ENCODE measurements around the gene IQGAP2. TPM values are rescaled to one million over a fixed set of nuclear protein-coding genes. Genes with fewer than 3 reads are reported as not detected.
A peak's percentile ranks its signal among the peaks of the same experiment; 100 is the strongest.

IQGAP2 gene
- total and polyA plus RNA-seq, 3 experiments from 2014 or later = 51.4 to 70.5 (median 62.5) TPM

DNA sequence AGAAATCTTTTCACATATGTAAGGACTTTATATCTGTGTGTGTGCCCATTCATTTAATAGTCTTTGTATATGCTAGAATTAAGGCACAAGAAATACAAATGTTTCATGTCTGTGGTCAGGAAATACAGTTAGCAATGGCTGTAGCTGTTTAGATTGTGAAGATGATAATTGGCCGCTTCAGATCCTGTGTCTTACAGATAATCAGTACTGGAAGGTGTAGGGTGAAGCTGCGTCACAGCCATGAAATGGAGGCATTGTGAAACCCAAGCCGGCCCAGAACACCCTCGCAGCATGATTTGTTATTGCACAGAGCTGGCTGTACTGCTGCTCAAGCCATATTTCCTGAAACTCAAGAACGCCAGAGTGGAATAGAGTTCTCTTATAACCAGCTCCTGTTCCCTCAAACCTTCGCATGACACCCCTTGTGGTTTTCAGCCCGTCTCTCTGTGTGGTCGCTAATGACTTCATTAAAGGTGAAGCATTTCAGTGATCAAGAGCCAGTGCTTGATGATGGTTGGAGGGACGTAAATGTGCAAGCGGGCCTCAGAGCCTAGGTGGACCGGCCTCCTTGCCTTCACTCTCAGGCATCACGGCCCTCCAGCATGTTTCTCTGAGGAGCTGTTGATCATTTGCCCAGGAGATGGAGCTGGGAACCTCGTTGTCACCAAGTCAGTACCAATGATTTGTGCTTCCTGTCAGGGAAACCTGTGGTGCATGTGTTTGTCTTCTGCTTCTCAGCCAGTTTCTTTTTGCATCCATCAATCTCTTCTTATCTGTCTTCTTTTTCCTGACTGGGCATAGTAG, 140.0 kb downstream of the IQGAP2 start:
- no peaks in the 10 kb centered on the region for H3K27me3 Mint-ChIP-seq
- peak overlapping the region; percentile 90 to 99 (median 98) for H3K27ac Mint-ChIP-seq
- Histone ChIP-seq H3K9me3 (ENCODE audit: low read length) (no peaks in the 10 kb centered on the region), H3K4me1 (ENCODE audit: insufficient read depth, low read length) (peaks cover 76% of the 10 kb centered on the region), H3K4me3 (ENCODE audit: low read length) (peak overlapping the region; percentile 37), H3K27ac (ENCODE audit: low read depth, low read length) (peak overlapping the region; percentile 87), H3K27me3 (ENCODE audit: insufficient read depth, low read length, poor library complexity, severe bottlenecking) (no peaks in the 10 kb centered on the region), H3K36me3 (ENCODE audit: insufficient read depth, low read length) (no peaks in the 10 kb centered on the region)
- H3K36me3 Mint-ChIP-seq = no peaks in the 10 kb centered on the region
- H3K4me1 Mint-ChIP-seq = peaks cover 87 to 98% (median 96%) of the 10 kb centered on the region in 3 donors
- ChIA-PET CTCF (interaction anchor here (0.6 to 3.7 kb wide), 18 partner anchors 14 to 218 kb away, joined by 3 to 70 read pairs (median 4); partner anchors contain the start of gene IQGAP2), POLR2A (interaction anchor here (1.0 to 3.1 kb wide), 6 partner anchors 70 to 217 kb away, joined by 3 to 58 read pairs (median 5); partner anchors contain the start of gene IQGAP2)
- no peaks in the 10 kb centered on the region for H3K9me3 Mint-ChIP-seq
- peak; percentile 50 to 82 (median 68) for DNase-seq
- H3K4me3 Mint-ChIP-seq = peak overlapping the region; percentile 63 to 90 (median 80)

DNA sequence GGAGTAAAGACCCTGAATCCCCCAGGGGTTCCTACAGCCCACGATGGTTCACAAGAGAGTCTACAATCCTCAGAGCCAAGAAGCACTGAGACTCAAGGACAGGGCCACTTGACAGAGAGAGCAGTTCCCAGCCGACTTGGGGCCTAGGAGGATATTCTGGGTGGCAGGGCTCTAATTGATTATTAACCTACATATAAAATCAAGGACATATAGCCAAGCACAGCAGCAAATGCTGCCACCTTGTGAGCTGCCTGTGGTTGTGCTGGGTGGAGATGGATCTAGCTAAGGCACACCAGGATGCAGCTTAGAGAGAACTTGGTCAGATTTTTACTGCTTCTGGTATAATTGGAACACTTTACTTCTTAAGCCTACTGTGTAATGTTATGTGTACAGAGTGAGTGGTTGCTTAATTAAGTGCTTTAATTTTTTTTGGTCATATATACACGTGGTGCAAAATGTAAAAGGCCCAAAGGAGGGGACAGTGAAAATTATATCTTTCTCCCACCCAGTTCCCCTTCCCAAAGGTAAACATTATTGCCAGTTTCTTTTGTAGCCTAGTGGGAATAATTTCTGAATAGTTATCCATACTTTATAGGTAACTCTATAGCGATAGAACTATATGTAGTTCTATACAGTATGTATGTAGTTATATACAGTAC, 141.3 kb downstream of the IQGAP2 start:
- Histone ChIP-seq H3K4me1 (ENCODE audit: insufficient read depth, low read length) (peaks cover 81% of the 10 kb centered on the region), H3K9me3 (ENCODE audit: low read length) (no peaks in the 10 kb centered on the region), H3K27me3 (ENCODE audit: insufficient read depth, low read length, poor library complexity, severe bottlenecking) (no peaks in the 10 kb centered on the region), H3K4me3 (ENCODE audit: low read length) (peak overlapping the region; percentile 37), H3K36me3 (ENCODE audit: insufficient read depth, low read length) (no peaks in the 10 kb centered on the region), H3K27ac (ENCODE audit: low read depth, low read length) (peak overlapping the region; percentile 87)
- CTCF ChIA-PET = interaction anchor here (0.7 to 3.7 kb wide), 17 partner anchors 15 to 288 kb away, joined by 3 to 70 read pairs (median 3); partner anchors contain the start of gene IQGAP2
- peak overlapping the region; percentile 90 to 99 (median 98) for H3K27ac Mint-ChIP-seq
- no peaks in the 10 kb centered on the region for H3K9me3 Mint-ChIP-seq
- H3K4me1 Mint-ChIP-seq = peaks cover 87 to 98% (median 96%) of the 10 kb centered on the region in 3 donors
- DNase-seq = peak; percentile 26 to 69 (median 36)
- H3K27me3 Mint-ChIP-seq = no peaks in the 10 kb centered on the region
- peak overlapping the region; percentile 63 to 90 (median 80) for H3K4me3 Mint-ChIP-seq
- H3K36me3 Mint-ChIP-seq = no peaks in the 10 kb centered on the region
- POLR2A ChIA-PET = interaction anchor here (0.7 to 3.1 kb wide), 2 partner anchors 141 to 218 kb away, joined by 3 to 58 read pairs; partner anchors contain the start of gene IQGAP2

DNA sequence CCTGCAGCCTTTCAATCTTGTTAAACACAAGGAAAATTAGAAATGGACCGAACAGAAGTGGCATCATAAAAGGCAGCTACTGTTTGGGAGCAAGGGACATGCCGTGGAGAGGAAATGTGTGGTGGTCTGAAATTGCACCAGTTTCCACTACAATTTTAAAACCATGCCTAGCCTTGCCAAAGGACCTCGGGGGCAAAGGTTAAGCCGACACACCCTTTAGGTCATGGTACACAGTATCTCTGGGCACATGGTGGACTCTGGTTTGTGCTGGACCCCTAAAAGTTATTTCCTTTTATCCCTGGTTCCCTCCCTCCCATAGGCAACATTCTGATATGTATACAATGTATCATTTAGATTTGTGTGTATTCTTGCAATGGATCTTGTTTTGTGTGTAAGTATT, 142.1 kb downstream of the IQGAP2 start:
- POLR2A ChIA-PET = no interaction called here
- Mint-ChIP-seq H3K4me3 (no peak overlapping the region), H3K36me3 (peaks cover 0 to 2% (median 0%) of the 10 kb centered on the region in 3 donors), H3K27ac (peak overlapping the region in 6 of 8 donors; percentile 36 to 98 (median 72)), H3K4me1 (peaks cover 87 to 98% (median 96%) of the 10 kb centered on the region in 3 donors), H3K27me3 (no peaks in the 10 kb centered on the region), H3K9me3 (no peaks in the 10 kb centered on the region)
- DNase-seq = no peak
- Histone ChIP-seq H3K27ac (ENCODE audit: low read depth, low read length) (no peak overlapping the region), H3K36me3 (ENCODE audit: insufficient read depth, low read length) (no peaks in the 10 kb centered on the region), H3K4me1 (ENCODE audit: insufficient read depth, low read length) (peaks cover 74% of the 10 kb centered on the region), H3K9me3 (ENCODE audit: low read length) (no peaks in the 10 kb centered on the region), H3K4me3 (ENCODE audit: low read length) (no peak overlapping the region), H3K27me3 (ENCODE audit: insufficient read depth, low read length, poor library complexity, severe bottlenecking) (no peaks in the 10 kb centered on the region)
- CTCF ChIA-PET = interaction anchor here (0.9 to 3.7 kb wide), 2 partner anchors 20 to 142 kb away, joined by 3 to 70 read pairs; partner anchors contain the start of gene IQGAP2

DNA sequence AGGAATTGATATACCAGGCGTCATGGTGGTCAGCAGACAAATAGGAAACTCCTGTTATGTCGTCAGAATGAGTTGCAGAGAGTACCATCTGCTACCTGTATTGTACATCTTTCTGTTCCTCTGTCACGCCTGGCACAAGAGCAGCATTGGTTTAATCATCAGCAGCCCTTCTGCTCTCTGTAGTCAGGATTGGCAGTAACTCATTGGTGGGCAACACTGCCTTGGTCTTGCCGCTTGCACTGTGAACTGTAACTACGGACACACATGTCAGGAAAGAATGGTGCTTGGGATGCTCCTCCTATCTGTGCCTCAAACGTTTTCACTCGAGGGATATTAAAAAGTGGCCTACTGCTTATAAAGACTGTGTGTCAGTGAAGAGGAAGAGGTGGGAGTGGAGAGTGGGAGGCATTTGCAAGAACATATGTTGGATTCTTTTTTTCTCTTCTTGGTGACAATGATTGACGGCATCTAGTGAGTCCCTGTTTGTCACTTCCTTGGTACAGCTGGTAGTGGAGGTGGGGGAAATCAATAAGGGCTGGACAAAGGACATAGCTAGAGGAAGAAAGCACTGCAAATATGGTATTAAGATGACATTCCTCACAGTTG, 143.5 kb downstream of the IQGAP2 start:
- H3K36me3 Mint-ChIP-seq = peaks cover 0 to 2% (median 0%) of the 10 kb centered on the region in 3 donors
- H3K4me3 ChIP-seq (ENCODE audit: low read length) = peak overlapping the region; percentile 38
- peaks cover 76 to 86% (median 85%) of the 10 kb centered on the region in 3 donors for H3K4me1 Mint-ChIP-seq
- H3K27me3 Mint-ChIP-seq = no peaks in the 10 kb centered on the region
- CTCF ChIA-PET = interaction anchor here (0.7 to 4.0 kb wide), 5 partner anchors 25 to 143 kb away, joined by 3 to 47 read pairs (median 8); partner anchors contain the start of gene IQGAP2
- H3K9me3 ChIP-seq (ENCODE audit: low read length) = no peaks in the 10 kb centered on the region
- H3K9me3 Mint-ChIP-seq = no peaks in the 10 kb centered on the region
- DNase-seq = no peak
- peak overlapping the region; percentile 14 to 82 (median 76) for H3K4me3 Mint-ChIP-seq
- peak overlapping the region; percentile 84 to 98 (median 94) for H3K27ac Mint-ChIP-seq
- peak overlapping the region; percentile 54 for H3K27ac ChIP-seq (ENCODE audit: low read depth, low read length)
- no peaks in the 10 kb centered on the region for H3K36me3 ChIP-seq (ENCODE audit: insufficient read depth, low read length)
- H3K4me1 ChIP-seq (ENCODE audit: insufficient read depth, low read length) = peaks cover 66% of the 10 kb centered on the region
- POLR2A ChIA-PET = interaction anchor here (1.0 to 2.4 kb wide), 3 partner anchors 19 to 143 kb away, joined by 4 to 29 read pairs (median 5); partner anchors contain the start of gene IQGAP2
- no peaks in the 10 kb centered on the region for H3K27me3 ChIP-seq (ENCODE audit: insufficient read depth, low read length, poor library complexity, severe bottlenecking)

- H3K4me1 Mint-ChIP-seq = peaks cover 73 to 84% (median 84%) of the 10 kb centered on the region in 3 donors
- peak overlapping the region; percentile 84 to 98 (median 94) for H3K27ac Mint-ChIP-seq
- ChIA-PET POLR2A (interaction anchor here (0.8 to 2.4 kb wide), 4 partner anchors 19 to 221 kb away, joined by 4 to 29 read pairs (median 4); partner anchors contain the start of gene IQGAP2), CTCF (interaction anchor here (0.7 to 4.0 kb wide), 6 partner anchors 24 to 168 kb away, joined by 3 to 47 read pairs (median 6); partner anchors contain the start of gene IQGAP2)
- H3K27me3 Mint-ChIP-seq = no peaks in the 10 kb centered on the region
- peak overlapping the region; percentile 17 to 82 (median 76) for H3K4me3 Mint-ChIP-seq
- H3K27me3 ChIP-seq (ENCODE audit: insufficient read depth, low read length, poor library complexity, severe bottlenecking) = no peaks in the 10 kb centered on the region
- H3K4me1 ChIP-seq (ENCODE audit: insufficient read depth, low read length) = peaks cover 58% of the 10 kb centered on the region
- peak overlapping the region; percentile 54 for H3K27ac ChIP-seq (ENCODE audit: low read depth, low read length)
- H3K9me3 ChIP-seq (ENCODE audit: low read length) = no peaks in the 10 kb centered on the region
- DNase-seq = peak in 4 of 5 donors; percentile 10 to 83 (median 72)
- H3K36me3 ChIP-seq (ENCODE audit: insufficient read depth, low read length) = no peaks in the 10 kb centered on the region
- H3K36me3 Mint-ChIP-seq = peaks cover 0 to 6% (median 1%) of the 10 kb centered on the region in 3 donors
- H3K9me3 Mint-ChIP-seq = no peaks in the 10 kb centered on the region
- peak overlapping the region; percentile 38 for H3K4me3 ChIP-seq (ENCODE audit: low read length)
Measured at GRCh38 chr5:76547242-76547890, 144.3 kb downstream of the IQGAP2 start.

- CTCF ChIA-PET = interaction anchor here (1.1 to 4.0 kb wide), 6 partner anchors 24 to 169 kb away, joined by 3 to 47 read pairs (median 6); partner anchors contain the start of gene IQGAP2
- POLR2A ChIA-PET = interaction anchor here (0.8 to 2.4 kb wide), 4 partner anchors 20 to 222 kb away, joined by 4 to 29 read pairs (median 4); partner anchors contain the start of gene IQGAP2
- Mint-ChIP-seq H3K27ac (peak overlapping the region; percentile 84 to 98 (median 94)), H3K4me1 (peaks cover 72 to 84% (median 83%) of the 10 kb centered on the region in 3 donors), H3K9me3 (no peaks in the 10 kb centered on the region), H3K36me3 (peaks cover 0 to 9% (median 4%) of the 10 kb centered on the region in 3 donors), H3K4me3 (peak overlapping the region; percentile 17 to 82 (median 76)), H3K27me3 (no peaks in the 10 kb centered on the region)
- H3K27me3 ChIP-seq (ENCODE audit: insufficient read depth, low read length, poor library complexity, severe bottlenecking) = no peaks in the 10 kb centered on the region
- H3K27ac ChIP-seq (ENCODE audit: low read depth, low read length) = peak overlapping the region; percentile 54
- H3K4me1 ChIP-seq (ENCODE audit: insufficient read depth, low read length) = peaks cover 52% of the 10 kb centered on the region
- H3K36me3 ChIP-seq (ENCODE audit: insufficient read depth, low read length) = no peaks in the 10 kb centered on the region
- H3K9me3 ChIP-seq (ENCODE audit: low read length) = no peaks in the 10 kb centered on the region
- H3K4me3 ChIP-seq (ENCODE audit: low read length) = no peak overlapping the region
- no peak for DNase-seq
Measured at GRCh38 chr5:76547891-76548524, 144.9 kb downstream of the IQGAP2 start.
